AG10803 (cell line): ENCODE data around the gene GRIK2.

Source experiments
- DNase-seq: peaks from one replicate; pipeline ENCODE4 v3.0.0; 2010; ENCODE audit warnings: low read depth
- H3K4me3 ChIP-seq: 2 replicates; pipeline ENCODE4 v1.5.1; 2011; ENCODE audit warnings: mild to moderate bottlenecking, low read length, control low read depth
- CTCF ChIP-seq: conservative IDR thresholded peaks from 2 replicates; pipeline ENCODE4 v1.5.1; 2011; ENCODE audit warnings: mild to moderate bottlenecking, low read length, control low read depth, inconsistent platforms

Gene GRIK2

GRCh38 chr6:101662111-101662897 lies 268.8 kb downstream of the GRIK2 start:
- H3K4me3 ChIP-seq = no peak overlapping the region
- TF ChIP-seq CTCF = no peak
- no peak for DNase-seq

DNA sequence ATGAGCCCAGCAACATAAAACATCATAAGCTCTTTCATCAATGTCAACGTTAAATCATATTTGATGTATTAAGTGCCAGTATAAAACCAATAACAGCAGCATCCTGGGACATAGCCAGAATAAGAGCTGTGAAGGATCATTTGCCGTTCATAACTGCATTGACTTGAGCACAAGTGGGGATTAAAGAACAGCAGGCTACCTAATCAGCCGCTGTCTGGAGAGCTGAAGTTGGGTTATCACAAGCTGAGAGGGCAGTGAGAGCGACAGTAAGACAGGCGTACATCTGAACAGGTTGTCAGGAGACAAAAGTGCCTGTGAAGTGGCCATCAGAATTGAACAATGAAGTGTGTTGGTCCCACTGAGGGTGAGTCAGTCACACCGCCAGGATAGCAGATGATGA lies 269.6 kb downstream of the GRIK2 start:
- H3K4me3 ChIP-seq = no peak overlapping the region
- DNase-seq = no peak
- TF ChIP-seq CTCF = no peak

GRCh38 chr6:101666256-101666655 lies 272.7 kb downstream of the GRIK2 start:
- peak; percentile 64 for DNase-seq
- TF ChIP-seq CTCF = no peak
- no peak overlapping the region for H3K4me3 ChIP-seq

GRCh38 chr6:101668496-101669030 lies 275.1 kb downstream of the GRIK2 start:
- TF ChIP-seq CTCF = no peak
- DNase-seq = no peak
- H3K4me3 ChIP-seq = no peak overlapping the region

- H3K4me3 ChIP-seq = no peak overlapping the region
- TF ChIP-seq CTCF = no peak
- DNase-seq = no peak
Measured at GRCh38 chr6:101676187-101676586, 282.7 kb downstream of the GRIK2 start.

DNA sequence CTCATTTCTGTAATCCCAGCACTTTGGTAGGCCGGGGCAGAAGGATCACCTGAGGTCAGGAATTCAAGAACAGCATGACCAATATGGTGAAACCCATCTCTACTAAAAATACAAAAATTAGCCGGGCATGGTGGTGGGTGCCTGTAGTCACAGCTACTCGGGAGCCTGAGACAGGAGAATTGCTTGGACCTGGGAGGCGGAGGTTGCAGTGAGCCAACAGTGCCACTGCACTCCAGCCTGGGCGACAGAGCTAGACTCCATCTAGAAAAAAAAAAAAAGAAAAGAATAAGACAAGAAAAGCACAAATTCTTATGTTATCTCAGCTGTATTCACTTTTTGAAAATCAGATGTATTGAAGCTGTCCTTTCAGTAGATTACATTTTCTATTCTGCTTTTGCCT lies 289.4 kb downstream of the GRIK2 start:
- H3K4me3 ChIP-seq = no peak overlapping the region
- no peak for DNase-seq
- no peak for TF ChIP-seq CTCF

GRCh38 chr6:101683884-101684283 lies 290.4 kb downstream of the GRIK2 start:
- no peak for DNase-seq
- no peak for TF ChIP-seq CTCF
- no peak overlapping the region for H3K4me3 ChIP-seq
